OCI-LY7 (cell line): Measurements from ENCODE around the gene SUN5. TPM values are rescaled to one million over a fixed set of nuclear protein-coding genes. Genes with fewer than 3 reads are reported as not detected.

Source experiments
- BruUV-seq: library from RNA; stranded (reverse); fragments of 400-500 nt; replicated peaks from 2 replicates; lab custom pipeline; 2021; lab: Mats Ljungman, UMichigan
- CTCF ChIA-PET: fragments of 300-600 bp; sonication (Branson Sonifier 250); formaldehyde crosslinking; loops from one replicate; lab custom pipeline; 2022; ENCODE audit warnings: antibody characterized with exemption; ENCODE audit not compliant: unreplicated experiment; lab: Charles Lee
- POLR2A ChIA-PET: fragments of 300-600 bp; sonication (Branson Sonifier 250); formaldehyde crosslinking; loops from one replicate; lab custom pipeline; 2022; ENCODE audit warnings: antibody characterized with exemption; lab: Charles Lee
- DNase-seq: peaks from one replicate; pipeline ENCODE4 v3.0.0-alpha.2; 2015; ENCODE audit warnings: low spot score
- H2AFZ ChIP-seq: fragments of 200-600 bp; sonication (generic), shearing (Covaris generic); 2 replicates; pipeline ENCODE4 v1.6.1; 2014; ENCODE audit warnings: mild to moderate bottlenecking, antibody characterized with exemption, low read length, moderate library complexity
- H3K27ac ChIP-seq: fragments of 200-600 bp; sonication (generic); 2 replicates; pipeline ENCODE4 v1.5.1; 2014; ENCODE audit warnings: mixed run types, low read depth, mild to moderate bottlenecking, moderate library complexity, low read length, inconsistent platforms; ENCODE audit not compliant: poor library complexity, severe bottlenecking
- H3K36me3 ChIP-seq: fragments of 200-600 bp; sonication (generic); 2 replicates; pipeline ENCODE4 v1.6.1; 2014; ENCODE audit warnings: mild to moderate bottlenecking, antibody characterized with exemption, low read length, moderate library complexity, mixed read lengths; ENCODE audit not compliant: insufficient read depth
- H3K4me1 ChIP-seq: fragments of 200-600 bp; sonication (generic); 2 replicates; pipeline ENCODE4 v1.5.1; 2014; ENCODE audit warnings: mild to moderate bottlenecking, low read length; ENCODE audit not compliant: insufficient read depth, poor library complexity, severe bottlenecking
- H3K4me2 ChIP-seq: fragments of 200-600 bp; sonication (generic); 2 replicates; pipeline ENCODE4 v1.6.1; 2014; ENCODE audit warnings: mild to moderate bottlenecking, low read length
- H3K4me3 ChIP-seq: fragments of 200-600 bp; sonication (generic); 2 replicates; pipeline ENCODE4 v1.5.1; 2014; ENCODE audit warnings: mild to moderate bottlenecking, low read depth, low read length; ENCODE audit not compliant: poor library complexity, severe bottlenecking
- H3K79me2 ChIP-seq: fragments of 200-600 bp; sonication (generic); 2 replicates; pipeline ENCODE4 v1.6.1; 2016; ENCODE audit warnings: low read depth, mild to moderate bottlenecking, low read length, moderate library complexity, mixed read lengths; ENCODE audit not compliant: insufficient read depth
- H3K9me2 ChIP-seq: fragments of 200-600 bp; sonication (generic); 2 replicates; pipeline ENCODE4 v1.6.1; 2016; ENCODE audit warnings: mild to moderate bottlenecking, low read length, mixed read lengths; ENCODE audit not compliant: insufficient read depth
- H3K9me3 ChIP-seq: fragments of 200-600 bp; sonication (generic); 2 replicates; pipeline ENCODE4 v1.6.1; 2014; ENCODE audit warnings: mild to moderate bottlenecking, mixed run types, low read length, mixed read lengths
- H4K20me1 ChIP-seq: fragments of 200-600 bp; sonication (generic); 2 replicates; pipeline ENCODE4 v1.6.1; 2014; ENCODE audit warnings: mild to moderate bottlenecking, antibody characterized with exemption, low read length, moderate library complexity, mixed read lengths; ENCODE audit not compliant: insufficient read depth
- CTCF ChIP-seq: fragments of 200-600 bp; sonication (generic); conservative IDR thresholded peaks from 2 replicates; pipeline ENCODE4 v1.5.1; 2014; ENCODE audit warnings: mild to moderate bottlenecking, antibody characterized with exemption, low read length, moderate library complexity, mixed read lengths
- EZH2phosphoT487 ChIP-seq: fragments of 200-600 bp; sonication (generic); IDR thresholded peaks from 2 replicates; pipeline ENCODE4 v1.6.1; 2018; ENCODE audit warnings: low read depth, borderline replicate concordance, mild to moderate bottlenecking, mixed run types, antibody characterized with exemption, low read length, moderate library complexity, mixed read lengths
- intact Hi-C: fragments of 100-400 bp; cut with micrococcal nuclease; formaldehyde crosslinking; loops from one replicate; pipeline ENCODE4 v1.10.0; 2022; ENCODE audit not compliant: unreplicated experiment
- total RNA-seq, 2 experiments: library from RNA; depleted of rRNA in 1 of 2; stranded (reverse); fragments of >200 nt in 1 of 2; shearing (Covaris generic) in 1 of 2; gene quantifications; 2 replicates each; pipeline ENCODE4 v1.2.3, GENCODE V29; 2014 to 2022

The SUN5 gene
- total RNA-seq, 2 experiments from 2014 or later: not detected

GRCh38 chr20:32987044-32987825, 17.0 kb downstream of the SUN5 start:
- Histone ChIP-seq H3K9me2 (no peaks in the 10 kb centered on the region), H3K4me1 (no peaks in the 10 kb centered on the region), H2AFZ (no peak overlapping the region), H3K79me2 (no peaks in the 10 kb centered on the region), H3K4me2 (no peak overlapping the region), H3K9me3 (no peaks in the 10 kb centered on the region), H4K20me1 (no peaks in the 10 kb centered on the region), H3K27ac (no peak overlapping the region), H3K4me3 (no peak overlapping the region), H3K36me3 (no peaks in the 10 kb centered on the region)
- no peak for TF ChIP-seq EZH2phosphoT487
- TF ChIP-seq CTCF: no peak
- intact Hi-C loops: no loop called here
- no peak for DNase-seq
- BruUV-seq: no TSS peak
- POLR2A ChIA-PET: interaction anchor here (0.6 kb wide), 1 partner anchor 66 kb away, joined by 4 read pairs; no protein-coding TSS in a partner anchor
- CTCF ChIA-PET: interaction anchor here (0.8 kb wide), 1 partner anchor 109 kb away, joined by 3 read pairs; no protein-coding TSS in a partner anchor

GRCh38 chr20:32986331-32986966, 17.8 kb downstream of the SUN5 start:
- no TSS peak for BruUV-seq
- Histone ChIP-seq H3K36me3 (no peaks in the 10 kb centered on the region), H3K9me2 (no peaks in the 10 kb centered on the region), H2AFZ (no peak overlapping the region), H3K4me3 (no peak overlapping the region), H3K9me3 (no peaks in the 10 kb centered on the region), H4K20me1 (no peaks in the 10 kb centered on the region), H3K27ac (no peak overlapping the region), H3K4me2 (no peak overlapping the region), H3K79me2 (no peaks in the 10 kb centered on the region), H3K4me1 (no peaks in the 10 kb centered on the region)
- TF ChIP-seq EZH2phosphoT487 (no peak), CTCF (no peak)
- no peak for DNase-seq
- ChIA-PET CTCF (interaction anchor here (0.8 kb wide), 1 partner anchor 110 kb away, joined by 3 read pairs; no protein-coding TSS in a partner anchor), POLR2A (no interaction called here)
- intact Hi-C loops: no loop called here
